ENCODE measurements around the gene IGSF8.
"Not testable (repeated sequence)": the region's sequence is repeated elsewhere in the genome, so short reads cannot be mapped to it uniquely, and the experiment has no call there.

Gene IGSF8

GRCh38 chr1:160127381-160127780 lies 29.0 kb upstream of the IGSF8 start:
- H3K27ac ChIP-seq (ENCODE audit: low read length), result no peak overlapping the region
- no peaks in the 10 kb centered on the region for H3K4me1 ChIP-seq (ENCODE audit: low read length)
- H2AFZ ChIP-seq (ENCODE audit: low read depth, low read length), result no peak overlapping the region
- no peaks in the 10 kb centered on the region for H4K20me1 ChIP-seq (ENCODE audit: insufficient read depth, low read length)
- H3K9me3 ChIP-seq (ENCODE audit: insufficient read depth, low read length), result no peaks in the 10 kb centered on the region
- no peaks in the 10 kb centered on the region for H3K36me3 ChIP-seq (replicated peaks; ENCODE audit: low read depth, low read length)
- peaks cover 11% of the 10 kb centered on the region; the same call in 1 of the 2 replicates for H3K27me3 ChIP-seq (ENCODE audit: low read depth, low read length)
- H3K4me3 ChIP-seq (ENCODE audit: low read length), result no peak overlapping the region
- H3K79me2 ChIP-seq (ENCODE audit: low read length), result no peaks in the 10 kb centered on the region
- TF ChIP-seq EZH2phosphoT487 (IDR thresholded peaks at IDR 0.05; ENCODE audit: low read depth), result no peak
- no peak for TF ChIP-seq CTCF (IDR thresholded peaks at IDR 0.05; ENCODE audit: low read depth, low read length)
- H3K9ac ChIP-seq (ENCODE audit: low read length), result no peak overlapping the region
- no peak overlapping the region for H3K4me2 ChIP-seq (ENCODE audit: low read length)

- H4K20me1 ChIP-seq (ENCODE audit: insufficient read depth, low read length); H3K9me3 ChIP-seq (ENCODE audit: insufficient read depth, low read length); H3K4me3 ChIP-seq (ENCODE audit: low read length); H3K9ac ChIP-seq (ENCODE audit: low read length); H3K27ac ChIP-seq (ENCODE audit: low read length); H2AFZ ChIP-seq (ENCODE audit: low read depth, low read length); H3K79me2 ChIP-seq (ENCODE audit: low read length); H3K27me3 ChIP-seq (ENCODE audit: low read depth, low read length); H3K36me3 ChIP-seq (replicated peaks; ENCODE audit: low read depth, low read length); H3K4me2 ChIP-seq (ENCODE audit: low read length); H3K4me1 ChIP-seq (ENCODE audit: low read length): not testable (repeated sequence)
Measured at GRCh38 chr1:160126342-160126741, 27.9 kb upstream of the IGSF8 start.

DNA sequence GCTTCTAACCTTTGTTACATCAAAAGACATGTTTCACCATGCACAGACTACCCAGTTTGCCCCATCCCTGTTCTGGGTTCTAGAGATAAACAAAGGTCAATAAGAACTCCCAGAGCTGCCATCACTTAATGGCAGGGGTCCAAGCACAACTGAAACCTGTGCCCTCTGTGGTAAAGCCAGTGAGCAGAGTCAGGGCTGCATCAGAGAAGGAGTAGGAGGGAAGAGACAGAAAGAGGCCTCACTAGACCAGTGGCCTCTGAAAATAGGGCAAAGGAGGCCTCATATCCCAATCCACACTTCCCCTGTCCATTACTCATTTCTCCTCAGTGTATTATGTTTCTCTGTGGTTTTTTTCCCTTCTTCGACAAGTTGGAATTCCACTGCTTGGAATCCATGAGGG lies 27.3 kb upstream of the IGSF8 start:
- Histone ChIP-seq H3K36me3 (replicated peaks; ENCODE audit: low read depth, low read length) (no peaks in the 10 kb centered on the region), H3K9me3 (ENCODE audit: insufficient read depth, low read length) (no peaks in the 10 kb centered on the region), H2AFZ (ENCODE audit: low read depth, low read length) (no peak overlapping the region), H3K27me3 (ENCODE audit: low read depth, low read length) (0 out of 2 replicates have a peak, but pooled peaks cover 4% of the 10 kb centered on the region), H3K4me3 (ENCODE audit: low read length) (no peak overlapping the region), H3K9ac (ENCODE audit: low read length) (no peak overlapping the region), H3K4me1 (ENCODE audit: low read length) (no peaks in the 10 kb centered on the region), H3K79me2 (ENCODE audit: low read length) (no peaks in the 10 kb centered on the region), H3K4me2 (ENCODE audit: low read length) (no peak overlapping the region), H3K27ac (ENCODE audit: low read length) (no peak overlapping the region), H4K20me1 (ENCODE audit: insufficient read depth, low read length) (no peaks in the 10 kb centered on the region)
- TF ChIP-seq CTCF (IDR thresholded peaks at IDR 0.05; ENCODE audit: low read depth, low read length) (no peak), EZH2phosphoT487 (IDR thresholded peaks at IDR 0.05; ENCODE audit: low read depth) (no peak)

DNA sequence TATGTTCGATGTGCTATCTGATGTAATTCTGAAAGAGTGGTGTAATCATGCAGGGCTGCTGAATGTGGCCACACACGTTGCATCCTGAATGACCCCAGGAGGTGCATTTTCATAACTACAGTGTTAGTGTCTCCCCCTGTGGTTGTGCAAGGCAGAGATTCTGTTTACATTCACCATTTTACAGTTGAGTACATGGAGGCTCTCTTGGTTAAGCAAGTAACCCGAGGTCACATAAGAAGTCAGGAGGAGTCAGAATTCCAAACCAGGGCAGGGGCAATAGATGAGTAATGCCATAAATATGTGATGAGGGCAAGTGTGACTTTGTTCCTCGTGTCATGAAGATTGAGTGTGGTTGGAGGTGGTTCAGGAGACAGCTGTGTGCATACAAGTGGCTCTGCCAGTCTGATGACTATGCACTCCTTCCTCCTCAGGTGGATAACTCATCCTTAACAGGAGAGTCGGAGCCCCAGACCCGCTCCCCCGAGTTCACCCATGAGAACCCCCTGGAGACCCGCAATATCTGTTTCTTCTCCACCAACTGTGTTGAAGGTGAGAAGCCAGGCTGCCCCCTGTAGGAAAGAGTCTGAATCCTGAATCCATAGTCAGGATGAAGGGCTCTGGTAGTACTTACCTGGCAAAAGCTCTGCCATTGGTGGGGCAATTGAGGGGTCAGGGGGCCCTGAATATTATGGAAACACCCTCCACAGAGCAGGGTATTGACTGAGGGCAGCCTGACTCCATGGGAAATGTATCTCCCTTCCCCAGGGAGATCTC lies 26.5 kb upstream of the IGSF8 start:
- no peaks in the 10 kb centered on the region for H3K79me2 ChIP-seq (ENCODE audit: low read length)
- no peak overlapping the region for H3K4me2 ChIP-seq (ENCODE audit: low read length)
- H2AFZ ChIP-seq (ENCODE audit: low read depth, low read length), result no peak overlapping the region
- no peak overlapping the region for H3K9ac ChIP-seq (ENCODE audit: low read length)
- no peaks in the 10 kb centered on the region for H4K20me1 ChIP-seq (ENCODE audit: insufficient read depth, low read length)
- no peak overlapping the region for H3K27ac ChIP-seq (ENCODE audit: low read length)
- TF ChIP-seq CTCF (IDR thresholded peaks at IDR 0.05; ENCODE audit: low read depth, low read length) (no peak), EZH2phosphoT487 (IDR thresholded peaks at IDR 0.05; ENCODE audit: low read depth) (no peak)
- 0 out of 2 replicates have a peak, but pooled peaks cover 4% of the 10 kb centered on the region for H3K27me3 ChIP-seq (ENCODE audit: low read depth, low read length)
- H3K9me3 ChIP-seq (ENCODE audit: insufficient read depth, low read length), result no peaks in the 10 kb centered on the region
- H3K4me3 ChIP-seq (ENCODE audit: low read length), result no peak overlapping the region
- H3K36me3 ChIP-seq (replicated peaks; ENCODE audit: low read depth, low read length), result no peaks in the 10 kb centered on the region
- no peaks in the 10 kb centered on the region for H3K4me1 ChIP-seq (ENCODE audit: low read length)
